HG02642 (cell line): ENCODE results near the gene MAP3K9.

ENCODE experiments used
- ATAC-seq: cut with Tn5 transposase; IDR thresholded peaks from one replicate; pipeline ENCODE4 v1.9.1; 2021; ENCODE audit warnings: mild to moderate bottlenecking; ENCODE audit not compliant: unreplicated experiment, poor library complexity

Gene MAP3K9

GRCh38 chr14:70730393-70730792 is 78.9 kb downstream of the MAP3K9 start:
- ATAC-seq = no peak

GRCh38 chr14:70726651-70727375 is 82.5 kb downstream of the MAP3K9 start:
- no peak for ATAC-seq

- ATAC-seq = no peak
These were observed 84.4 kb downstream of the MAP3K9 start for GRCh38 chr14:70724944-70725343.

- no peak for ATAC-seq
These were observed 85.2 kb downstream of the MAP3K9 start for GRCh38 chr14:70724110-70724509.

GRCh38 chr14:70723276-70723675 is 86.0 kb downstream of the MAP3K9 start:
- ATAC-seq = no peak

- ATAC-seq = no peak
These were observed 86.9 kb downstream of the MAP3K9 start for GRCh38 chr14:70722418-70722817.

- ATAC-seq = no peak
These were observed 87.8 kb downstream of the MAP3K9 start for GRCh38 chr14:70721542-70721941.

- no peak for ATAC-seq
These were observed 90.8 kb downstream of the MAP3K9 start for GRCh38 chr14:70718383-70719118.

- no peak for ATAC-seq
These were observed 92.4 kb downstream of the MAP3K9 start for GRCh38 chr14:70716958-70717357.

GRCh38 chr14:70716483-70716882 is 92.8 kb downstream of the MAP3K9 start:
- no peak for ATAC-seq

- no peak for ATAC-seq
These were observed 95.2 kb downstream of the MAP3K9 start for GRCh38 chr14:70714055-70714550.

- ATAC-seq = no peak
These were observed 95.8 kb downstream of the MAP3K9 start for GRCh38 chr14:70713511-70713916.

GRCh38 chr14:70713096-70713495 is 96.2 kb downstream of the MAP3K9 start:
- no peak for ATAC-seq

GRCh38 chr14:70711451-70711850 is 97.9 kb downstream of the MAP3K9 start:
- ATAC-seq = no peak

GRCh38 chr14:70709726-70710382 is 99.5 kb downstream of the MAP3K9 start:
- no peak for ATAC-seq

- no peak for ATAC-seq
These were observed 100.4 kb downstream of the MAP3K9 start for GRCh38 chr14:70708717-70709570.

- ATAC-seq = peak; percentile 89
These were observed 101.9 kb downstream of the MAP3K9 start for GRCh38 chr14:70707138-70708038.

GRCh38 chr14:70706177-70706576 is 103.1 kb downstream of the MAP3K9 start:
- ATAC-seq = no peak

- no peak for ATAC-seq
These were observed 104.4 kb downstream of the MAP3K9 start for GRCh38 chr14:70704960-70705359.
